Measurements from ENCODE around the gene DAZAP2. TPM values are rescaled to one million over a fixed set of nuclear protein-coding genes. Genes with fewer than 3 reads are reported as not detected.
"Not testable (repeated sequence)": the region's sequence is repeated elsewhere in the genome, so short reads cannot be mapped to it uniquely, and the experiment has no call there.

The DAZAP2 gene
- polyA plus RNA-seq, 1 donor, result 68.3 TPM

DNA sequence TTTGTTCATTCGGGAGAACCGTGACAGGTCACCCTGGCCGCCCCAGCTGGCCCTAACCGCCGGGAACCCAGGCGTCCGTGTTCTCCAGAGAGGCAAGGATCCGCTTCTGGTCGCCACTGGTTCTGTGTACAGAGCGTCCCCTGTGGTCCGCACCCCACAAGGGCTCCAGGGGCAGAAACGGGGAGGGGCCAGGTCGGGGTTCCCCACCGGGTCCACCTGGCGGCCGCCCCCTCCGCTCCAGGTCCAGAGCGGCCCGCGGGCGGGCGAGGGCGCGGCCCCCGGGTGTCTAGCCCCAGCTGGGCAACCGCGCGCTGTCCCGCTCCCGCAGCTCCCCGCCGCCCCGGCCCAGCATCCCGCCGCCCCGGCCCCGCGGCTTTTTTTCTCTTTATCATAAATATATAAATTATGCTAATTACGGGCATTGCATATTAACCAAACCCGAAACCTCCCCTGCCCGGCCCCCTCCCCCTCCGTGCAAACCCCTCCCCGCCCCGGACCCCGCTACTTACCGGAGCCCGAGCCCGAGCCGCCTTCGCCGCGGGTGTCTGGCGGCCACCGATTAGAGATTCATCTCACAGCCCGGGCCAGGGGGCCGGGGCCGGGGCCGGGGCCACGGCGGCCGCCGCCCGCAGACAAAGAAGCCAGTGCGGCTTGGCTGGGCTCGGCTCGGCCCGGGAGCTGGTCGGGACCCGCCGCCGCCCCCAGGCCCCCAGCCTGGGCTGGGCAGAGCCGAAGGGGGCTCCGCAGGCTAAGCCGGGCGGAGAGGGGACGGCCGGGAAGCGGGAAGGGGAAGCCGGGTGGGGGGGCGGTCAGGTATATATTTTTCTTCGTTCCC, 21.3 kb upstream of the DAZAP2 start:
- DNase-seq (ENCODE audit: low read depth), result no peak

- DNase-seq (ENCODE audit: low read depth), result peak; percentile 73
Observed at GRCh38 chr12:51217968-51218606, 20.5 kb upstream of the DAZAP2 start, which contains the start of gene POU6F1. TSS of gene POU6F1 (minus strand) at chr12:51218062. CDS start at chr12:51206836, 11,226 bp downstream.

- no peak for DNase-seq (ENCODE audit: low read depth)
Observed at GRCh38 chr12:51218607-51219161, 19.9 kb upstream of the DAZAP2 start.

DNA sequence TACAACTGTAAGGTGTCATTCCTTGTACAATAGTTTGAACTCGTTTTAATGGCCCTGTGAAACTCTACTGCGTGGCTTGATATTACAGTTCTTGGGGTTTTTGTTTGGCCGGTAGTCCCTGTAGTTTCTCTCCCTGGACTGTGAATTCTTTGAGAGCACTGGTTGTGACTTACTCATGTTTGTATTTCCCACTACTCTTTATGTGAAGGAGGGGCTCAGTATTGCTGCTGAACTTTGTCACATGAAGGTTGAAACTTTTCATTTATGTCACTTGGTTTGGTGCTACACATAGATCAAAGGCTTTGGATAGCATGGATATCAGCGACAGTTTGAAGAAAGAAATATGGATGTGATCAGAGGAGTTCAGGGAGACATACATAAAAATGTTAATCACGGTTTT, 19.3 kb upstream of the DAZAP2 start:
- no peak for DNase-seq (ENCODE audit: low read depth)

GRCh38 chr12:51219857-51220256, 18.8 kb upstream of the DAZAP2 start:
- not testable (repeated sequence) for DNase-seq (ENCODE audit: low read depth)

- no peak for DNase-seq (ENCODE audit: low read depth)
Observed at GRCh38 chr12:51222461-51222860, 16.2 kb upstream of the DAZAP2 start.

DNA sequence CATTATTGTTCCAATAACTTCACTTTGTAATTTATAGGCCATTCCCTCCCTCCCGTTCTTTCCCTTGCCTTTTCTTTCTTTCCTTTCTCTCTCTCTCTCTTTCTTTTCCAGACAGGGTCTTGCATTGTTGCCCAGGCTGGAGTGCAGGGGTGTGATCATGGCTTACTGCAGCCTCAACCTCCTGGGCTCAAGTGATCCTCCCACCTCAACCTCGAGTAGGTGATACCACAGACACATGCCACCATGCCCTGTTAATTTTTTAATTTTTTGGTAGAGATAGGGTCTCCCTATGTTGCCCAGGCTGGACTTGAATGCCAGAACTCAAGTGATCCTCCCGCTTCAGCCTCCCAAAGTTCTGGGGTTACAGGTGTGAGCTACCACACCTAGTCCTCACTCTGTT, 14.0 kb upstream of the DAZAP2 start:
- no peak for DNase-seq (ENCODE audit: low read depth)

GRCh38 chr12:51225234-51225633, 13.4 kb upstream of the DAZAP2 start:
- DNase-seq (ENCODE audit: low read depth), result no peak

GRCh38 chr12:51225771-51226170, 12.9 kb upstream of the DAZAP2 start:
- no peak for DNase-seq (ENCODE audit: low read depth)

- DNase-seq (ENCODE audit: low read depth), result not testable (repeated sequence)
Observed at GRCh38 chr12:51227112-51227511, 11.5 kb upstream of the DAZAP2 start.

- DNase-seq (ENCODE audit: low read depth), result no peak
Observed at GRCh38 chr12:51227962-51228361, 10.7 kb upstream of the DAZAP2 start.

- DNase-seq (ENCODE audit: low read depth), result no peak
Observed at GRCh38 chr12:51229116-51229809, 9.4 kb upstream of the DAZAP2 start.

GRCh38 chr12:51232642-51233041, 6.0 kb upstream of the DAZAP2 start:
- DNase-seq (ENCODE audit: low read depth), result no peak

DNA sequence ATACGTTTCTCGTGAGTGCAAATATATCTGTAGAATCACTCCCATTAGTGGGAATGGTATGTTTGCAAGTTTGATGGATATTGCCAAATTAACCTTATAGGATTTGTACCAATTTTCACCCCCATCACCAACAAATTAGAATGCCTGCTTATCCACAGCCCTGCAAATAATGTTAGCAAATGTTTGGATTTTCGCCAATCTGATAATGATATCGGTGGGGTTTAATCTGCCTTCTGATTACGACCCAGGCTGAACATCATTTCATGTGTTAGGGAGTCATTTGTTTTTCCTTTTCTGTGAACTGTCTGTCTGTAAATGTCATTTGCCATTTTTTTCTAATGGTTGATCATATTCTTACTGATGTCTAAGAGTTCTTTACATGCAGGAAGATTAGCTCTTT, 4.1 kb upstream of the DAZAP2 start:
- DNase-seq (ENCODE audit: low read depth), result no peak

GRCh38 chr12:51238037-51238509, 553 bp upstream of the DAZAP2 start:
- no peak for DNase-seq (ENCODE audit: low read depth)

DNA sequence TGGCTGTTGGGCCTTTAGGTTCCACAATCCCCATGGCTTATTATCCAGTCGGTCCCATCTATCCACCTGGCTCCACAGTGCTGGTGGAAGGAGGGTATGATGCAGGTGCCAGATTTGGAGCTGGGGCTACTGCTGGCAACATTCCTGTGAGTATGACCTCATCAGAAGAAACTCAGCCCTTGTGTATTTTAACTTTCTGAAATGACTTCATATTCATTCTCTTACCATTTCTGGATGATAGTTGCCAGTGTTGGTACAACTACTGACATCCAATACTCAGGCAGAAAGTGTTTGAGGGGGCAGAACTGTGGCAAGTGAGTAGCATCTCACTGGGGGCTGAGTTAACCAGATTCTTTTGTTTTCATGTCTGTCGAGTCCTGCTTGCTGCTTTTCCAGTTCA, 2.3 kb downstream of the DAZAP2 start:
- DNase-seq (ENCODE audit: low read depth), result no peak

DNA sequence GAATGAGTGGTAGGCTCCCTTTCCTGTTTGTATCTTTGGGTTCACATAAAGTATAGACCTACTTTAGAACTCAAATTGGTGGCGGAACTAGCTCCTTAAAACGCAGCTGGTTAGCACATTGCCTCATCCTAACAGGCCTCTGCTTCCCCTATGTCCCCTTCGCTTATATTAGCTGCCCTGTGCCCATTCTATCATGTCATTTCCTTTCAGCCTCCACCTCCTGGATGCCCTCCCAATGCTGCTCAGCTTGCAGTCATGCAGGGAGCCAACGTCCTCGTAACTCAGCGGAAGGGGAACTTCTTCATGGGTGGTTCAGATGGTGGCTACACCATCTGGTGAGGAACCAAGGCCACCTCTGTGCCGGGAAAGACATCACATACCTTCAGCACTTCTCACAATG, 3.5 kb downstream of the DAZAP2 start:
- no peak for DNase-seq (ENCODE audit: low read depth)

GRCh38 chr12:51242876-51243275, 4.2 kb downstream of the DAZAP2 start:
- DNase-seq (ENCODE audit: low read depth), result no peak

GRCh38 chr12:51244269-51244668, 5.6 kb downstream of the DAZAP2 start:
- no peak for DNase-seq (ENCODE audit: low read depth)

GRCh38 chr12:51245476-51246253, 7.0 kb downstream of the DAZAP2 start:
- no peak for DNase-seq (ENCODE audit: low read depth)

GRCh38 chr12:51246254-51246853, 7.7 kb downstream of the DAZAP2 start:
- DNase-seq (ENCODE audit: low read depth), result no peak
